GM18870 (cell line): ENCODE results near the gene USP17L18.
"Not testable (repeated sequence)": the region's sequence is repeated elsewhere in the genome, so short reads cannot be mapped to it uniquely, and the experiment has no call there.

Experiments used
- ATAC-seq: cut with Tn5 transposase; IDR thresholded peaks from one replicate; pipeline ENCODE4 v1.9.1; 2021; ENCODE audit warnings: moderate library complexity; ENCODE audit not compliant: unreplicated experiment

The USP17L18 gene, protein sequence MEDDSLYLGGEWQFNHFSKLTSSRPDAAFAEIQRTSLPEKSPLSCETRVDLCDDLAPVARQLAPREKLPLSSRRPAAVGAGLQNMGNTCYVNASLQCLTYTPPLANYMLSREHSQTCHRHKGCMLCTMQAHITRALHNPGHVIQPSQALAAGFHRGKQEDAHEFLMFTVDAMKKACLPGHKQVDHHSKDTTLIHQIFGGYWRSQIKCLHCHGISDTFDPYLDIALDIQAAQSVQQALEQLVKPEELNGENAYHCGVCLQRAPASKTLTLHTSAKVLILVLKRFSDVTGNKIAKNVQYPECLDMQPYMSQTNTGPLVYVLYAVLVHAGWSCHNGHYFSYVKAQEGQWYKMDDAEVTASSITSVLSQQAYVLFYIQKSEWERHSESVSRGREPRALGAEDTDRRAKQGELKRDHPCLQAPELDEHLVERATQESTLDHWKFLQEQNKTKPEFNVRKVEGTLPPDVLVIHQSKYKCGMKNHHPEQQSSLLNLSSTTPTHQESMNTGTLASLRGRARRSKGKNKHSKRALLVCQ

DNA sequence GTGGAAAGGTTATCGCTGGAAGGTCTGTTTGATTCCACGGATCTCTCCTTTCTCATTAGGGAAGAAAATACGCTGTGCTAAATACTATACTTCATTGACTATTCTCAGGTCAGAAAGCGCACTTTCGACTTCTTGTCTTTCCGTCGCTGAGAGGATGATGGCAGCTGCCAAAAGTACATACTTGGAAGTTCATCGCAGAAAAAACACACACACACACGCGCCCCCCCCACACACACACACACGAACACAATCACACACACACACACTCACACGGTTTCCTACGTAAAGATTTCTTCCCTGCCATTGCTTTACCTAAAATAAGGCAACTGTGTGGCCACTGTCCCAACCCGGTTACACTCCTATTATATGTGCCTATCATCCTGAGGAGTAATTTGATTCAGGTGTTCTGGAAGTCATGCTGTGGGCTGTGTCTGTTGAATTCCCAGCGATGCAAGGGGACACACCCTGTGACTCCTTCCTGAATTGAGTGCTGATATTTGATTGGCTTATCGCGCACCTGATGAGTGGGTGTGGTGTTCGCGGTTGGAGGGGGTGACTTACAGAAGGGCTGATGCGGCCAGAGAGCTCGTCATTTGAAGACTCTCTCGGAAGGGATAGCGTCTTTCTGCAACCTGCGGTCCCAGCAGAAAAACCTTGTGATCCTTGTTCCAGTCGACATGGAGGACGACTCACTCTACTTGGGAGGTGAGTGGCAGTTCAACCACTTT is at the start of gene USP17L18:
Gene USP17L18, plus strand, starts transcription at position 678 of the 728 bp plus-strand sequence. Its CDS starts 0 bp downstream, at position 678.
- ATAC-seq, result not testable (repeated sequence)

DNA sequence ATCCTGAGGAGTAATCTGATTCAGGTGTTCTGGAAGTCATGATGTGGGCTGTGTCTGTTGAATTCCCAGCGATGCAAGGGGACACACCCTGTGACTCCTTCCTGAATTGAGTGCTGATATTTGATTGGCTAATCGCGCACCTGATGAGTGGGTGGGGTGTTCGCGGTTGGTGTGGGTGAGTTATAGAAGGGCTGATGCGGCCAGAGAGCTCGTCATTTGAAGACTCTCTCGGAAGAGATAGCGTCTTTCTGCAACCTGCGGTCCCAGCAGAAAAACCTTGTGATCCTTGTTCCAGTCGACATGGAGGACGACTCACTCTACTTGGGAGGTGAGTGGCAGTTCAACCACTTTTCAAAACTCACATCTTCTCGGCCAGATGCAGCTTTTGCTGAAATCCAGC is 38.1 kb upstream of the USP17L18 start, which contains the start of gene USP17L10:
Gene USP17L10, plus strand, starts transcription at position 301 of the 400 bp plus-strand sequence. Its CDS starts 0 bp downstream, at position 301.
- not testable (repeated sequence) for ATAC-seq

DNA sequence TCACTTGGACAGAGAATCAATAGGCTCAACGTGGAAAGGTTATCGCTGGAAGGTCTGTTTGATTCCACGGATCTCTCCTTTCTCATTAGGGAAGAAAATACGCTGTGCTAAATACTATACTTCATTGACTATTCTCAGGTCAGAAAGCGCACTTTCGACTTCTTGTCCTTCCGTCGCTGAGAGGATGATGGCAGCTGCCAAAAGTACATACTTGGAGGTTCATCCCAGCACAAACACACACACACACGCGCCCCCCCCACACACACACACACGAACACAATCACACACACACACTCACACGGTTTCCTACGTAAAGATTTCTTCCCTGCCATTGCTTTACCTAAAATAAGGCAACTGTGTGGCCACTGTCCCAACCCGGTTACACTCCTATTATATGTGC is 33.7 kb upstream of the USP17L18 start:
- not testable (repeated sequence) for ATAC-seq

DNA sequence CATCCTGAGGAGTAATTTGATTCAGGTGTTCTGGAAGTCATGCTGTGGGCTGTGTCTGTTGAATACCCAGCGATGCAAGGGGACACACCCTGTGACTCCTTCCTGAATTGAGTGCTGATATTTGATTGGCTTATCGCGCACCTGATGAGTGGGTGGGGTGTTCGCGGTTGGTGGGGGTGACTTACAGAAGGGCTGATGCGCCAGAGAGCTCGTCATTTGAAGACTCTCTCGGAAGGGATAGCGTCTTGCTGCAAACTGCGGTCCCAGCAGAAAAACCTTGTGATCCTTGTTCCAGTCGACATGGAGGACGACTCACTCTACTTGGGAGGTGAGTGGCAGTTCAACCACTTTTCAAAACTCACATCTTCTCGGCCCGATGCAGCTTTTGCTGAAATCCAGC is 33.3 kb upstream of the USP17L18 start, which contains the start of gene USP17L11:
Gene USP17L11, plus strand, starts transcription at position 301 of the 400 bp plus-strand sequence. Its CDS starts 0 bp downstream, at position 301.
- not testable (repeated sequence) for ATAC-seq

DNA sequence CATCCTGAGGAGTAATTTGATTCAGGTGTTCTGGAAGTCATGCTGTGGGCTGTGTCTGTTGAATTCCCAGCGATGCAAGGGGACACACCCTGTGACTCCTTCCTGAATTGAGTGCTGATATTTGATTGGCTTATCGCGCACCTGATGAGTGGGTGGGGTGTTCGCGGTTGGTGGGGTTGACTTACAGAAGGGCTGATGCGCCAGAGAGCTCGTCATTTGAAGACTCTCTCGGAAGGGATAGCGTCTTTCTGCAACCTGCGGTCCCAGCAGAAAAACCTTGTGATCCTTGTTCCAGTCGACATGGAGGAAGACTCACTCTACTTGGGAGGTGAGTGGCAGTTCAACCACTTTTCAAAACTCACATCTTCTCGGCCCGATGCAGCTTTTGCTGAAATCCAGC is 28.6 kb upstream of the USP17L18 start, which contains the start of gene USP17L12:
Gene USP17L12, plus strand, starts transcription at position 301 of the 400 bp plus-strand sequence. Its CDS starts 0 bp downstream, at position 301.
- not testable (repeated sequence) for ATAC-seq

DNA sequence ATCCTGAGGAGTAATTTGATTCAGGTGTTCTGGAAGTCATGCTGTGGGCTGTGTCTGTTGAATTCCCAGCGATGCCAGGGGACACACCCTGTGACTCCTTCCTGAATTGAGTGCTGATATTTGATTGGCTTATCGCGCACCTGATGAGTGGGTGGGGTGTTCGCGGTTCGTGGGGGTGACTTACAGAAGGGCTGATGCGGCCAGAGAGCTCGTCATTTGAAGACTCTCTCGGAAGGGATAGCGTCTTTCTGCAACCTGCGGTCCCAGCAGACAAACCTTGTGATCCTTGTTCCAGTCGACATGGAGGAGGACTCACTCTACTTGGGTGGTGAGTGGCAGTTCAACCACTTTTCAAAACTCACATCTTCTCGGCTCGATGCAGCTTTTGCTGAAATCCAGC is 23.8 kb upstream of the USP17L18 start, which contains the start of gene USP17L13:
Gene USP17L13, plus strand, starts transcription at position 301 of the 400 bp plus-strand sequence. Its CDS starts 0 bp downstream, at position 301.
- ATAC-seq, result not testable (repeated sequence)

DNA sequence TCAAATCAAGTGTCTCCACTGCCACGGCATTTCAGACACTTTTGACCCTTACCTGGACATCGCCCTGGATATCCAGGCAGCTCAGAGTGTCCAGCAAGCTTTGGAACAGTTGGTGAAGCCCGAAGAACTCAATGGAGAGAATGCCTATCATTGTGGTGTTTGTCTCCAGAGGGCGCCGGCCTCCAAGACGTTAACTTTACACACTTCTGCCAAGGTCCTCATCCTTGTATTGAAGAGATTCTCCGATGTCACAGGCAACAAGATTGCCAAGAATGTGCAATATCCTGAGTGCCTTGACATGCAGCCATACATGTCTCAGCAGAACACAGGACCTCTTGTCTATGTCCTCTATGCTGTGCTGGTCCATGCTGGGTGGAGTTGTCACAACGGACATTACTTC is 18.2 kb upstream of the USP17L18 start:
- not testable (repeated sequence) for ATAC-seq

DNA sequence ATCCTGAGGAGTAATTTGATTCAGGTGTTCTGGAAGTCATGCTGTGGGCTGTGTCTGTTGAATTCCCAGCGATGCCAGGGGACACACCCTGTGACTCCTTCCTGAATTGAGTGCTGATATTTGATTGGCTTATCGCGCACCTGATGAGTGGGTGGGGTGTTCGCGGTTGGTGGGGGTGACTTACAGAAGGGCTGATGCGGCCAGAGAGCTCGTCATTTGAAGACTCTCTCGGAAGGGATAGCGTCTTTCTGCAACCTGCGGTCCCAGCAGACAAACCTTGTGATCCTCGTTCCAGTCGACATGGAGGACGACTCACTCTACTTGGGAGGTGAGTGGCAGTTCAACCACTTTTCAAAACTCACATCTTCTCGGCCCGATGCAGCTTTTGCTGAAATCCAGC is 14.3 kb upstream of the USP17L18 start, which contains the start of gene USP17L15:
Gene USP17L15, plus strand, starts transcription at position 301 of the 400 bp plus-strand sequence. Its CDS starts 0 bp downstream, at position 301.
- ATAC-seq, result not testable (repeated sequence)

DNA sequence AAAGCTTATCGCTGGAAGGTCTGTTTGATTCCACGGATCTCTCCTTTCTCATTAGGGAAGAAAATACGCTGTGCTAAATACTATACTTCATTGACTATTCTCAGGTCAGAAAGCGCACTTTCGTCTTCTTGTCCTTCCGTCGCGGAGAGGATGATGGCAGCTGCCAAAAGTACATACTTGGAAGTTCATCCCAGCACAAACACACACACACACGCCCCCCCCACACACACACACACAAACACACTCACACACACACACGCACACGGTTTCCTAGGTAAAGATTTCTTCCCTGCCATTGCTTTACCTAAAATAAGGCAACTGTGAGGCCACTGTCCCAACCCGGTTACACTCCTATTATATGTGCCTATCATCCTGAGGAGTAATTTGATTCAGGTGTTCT is 10.0 kb upstream of the USP17L18 start:
- not testable (repeated sequence) for ATAC-seq

DNA sequence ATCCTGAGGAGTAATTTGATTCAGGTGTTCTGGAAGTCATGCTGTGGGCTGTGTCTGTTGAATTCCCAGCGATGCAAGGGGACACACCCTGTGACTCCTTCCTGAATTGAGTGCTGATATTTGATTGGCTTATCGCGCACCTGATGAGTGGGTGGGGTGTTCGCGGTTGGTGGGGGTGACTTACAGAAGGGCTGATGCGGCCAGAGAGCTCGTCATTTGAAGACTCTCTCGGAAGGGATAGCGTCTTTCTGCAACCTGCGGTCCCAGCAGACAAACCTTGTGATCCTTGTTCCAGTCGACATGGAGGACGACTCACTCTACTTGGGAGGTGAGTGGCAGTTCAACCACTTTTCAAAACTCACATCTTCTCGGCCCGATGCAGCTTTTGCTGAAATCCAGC is 4.9 kb upstream of the USP17L18 start, which contains the start of gene USP17L17:
Gene USP17L17, plus strand, starts transcription at position 301 of the 400 bp plus-strand sequence. Its CDS starts 0 bp downstream, at position 301.
- not testable (repeated sequence) for ATAC-seq

DNA sequence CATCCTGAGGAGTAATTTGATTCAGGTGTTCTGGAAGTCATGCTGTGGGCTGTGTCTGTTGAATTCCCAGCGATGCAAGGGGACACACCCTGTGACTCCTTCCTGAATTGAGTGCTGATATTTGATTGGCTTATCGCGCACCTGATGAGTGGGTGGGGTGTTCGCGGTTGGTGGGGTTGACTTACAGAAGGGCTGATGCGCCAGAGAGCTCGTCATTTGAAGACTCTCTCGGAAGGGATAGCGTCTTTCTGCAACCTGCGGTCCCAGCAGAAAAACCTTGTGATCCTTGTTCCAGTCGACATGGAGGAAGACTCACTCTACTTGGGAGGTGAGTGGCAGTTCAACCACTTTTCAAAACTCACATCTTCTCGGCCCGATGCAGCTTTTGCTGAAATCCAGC is 4.6 kb downstream of the USP17L18 start, which contains the start of gene USP17L19:
Gene USP17L19, plus strand, starts transcription at position 301 of the 400 bp plus-strand sequence. Its CDS starts 0 bp downstream, at position 301.
- ATAC-seq, result not testable (repeated sequence)

DNA sequence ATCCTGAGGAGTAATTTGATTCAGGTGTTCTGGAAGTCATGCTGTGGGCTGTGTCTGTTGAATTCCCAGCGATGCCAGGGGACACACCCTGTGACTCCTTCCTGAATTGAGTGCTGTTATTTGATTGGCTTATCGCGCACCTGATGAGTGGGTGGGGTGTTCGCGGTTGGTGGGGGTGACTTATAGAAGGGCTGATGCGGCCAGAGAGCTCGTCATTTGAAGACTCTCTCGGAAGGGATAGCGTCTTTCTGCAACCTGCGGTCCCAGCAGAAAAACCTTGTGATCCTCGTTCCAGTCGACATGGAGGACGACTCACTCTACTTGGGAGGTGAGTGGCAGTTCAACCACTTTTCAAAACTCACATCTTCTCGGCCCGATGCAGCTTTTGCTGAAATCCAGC is 9.4 kb downstream of the USP17L18 start, which contains the start of gene USP17L20:
Gene USP17L20, plus strand, starts transcription at position 301 of the 400 bp plus-strand sequence. Its CDS starts 0 bp downstream, at position 301.
- not testable (repeated sequence) for ATAC-seq

DNA sequence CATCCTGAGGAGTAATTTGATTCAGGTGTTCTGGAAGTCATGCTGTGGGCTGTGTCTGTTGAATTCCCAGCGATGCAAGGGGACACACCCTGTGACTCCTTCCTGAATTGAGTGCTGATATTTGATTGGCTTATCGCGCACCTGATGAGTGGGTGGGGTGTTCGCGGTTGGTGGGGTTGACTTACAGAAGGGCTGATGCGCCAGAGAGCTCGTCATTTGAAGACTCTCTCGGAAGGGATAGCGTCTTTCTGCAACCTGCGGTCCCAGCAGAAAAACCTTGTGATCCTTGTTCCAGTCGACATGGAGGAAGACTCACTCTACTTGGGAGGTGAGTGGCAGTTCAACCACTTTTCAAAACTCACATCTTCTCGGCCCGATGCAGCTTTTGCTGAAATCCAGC is 14.1 kb downstream of the USP17L18 start, which contains the start of gene USP17L21:
Gene USP17L21, plus strand, starts transcription at position 301 of the 400 bp plus-strand sequence. Its CDS starts 0 bp downstream, at position 301.
- ATAC-seq, result not testable (repeated sequence)

DNA sequence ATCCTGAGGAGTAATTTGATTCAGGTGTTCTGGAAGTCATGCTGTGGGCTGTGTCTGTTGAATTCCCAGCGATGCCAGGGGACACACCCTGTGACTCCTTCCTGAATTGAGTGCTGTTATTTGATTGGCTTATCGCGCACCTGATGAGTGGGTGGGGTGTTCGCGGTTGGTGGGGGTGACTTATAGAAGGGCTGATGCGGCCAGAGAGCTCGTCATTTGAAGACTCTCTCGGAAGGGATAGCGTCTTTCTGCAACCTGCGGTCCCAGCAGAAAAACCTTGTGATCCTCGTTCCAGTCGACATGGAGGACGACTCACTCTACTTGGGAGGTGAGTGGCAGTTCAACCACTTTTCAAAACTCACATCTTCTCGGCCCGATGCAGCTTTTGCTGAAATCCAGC is 18.9 kb downstream of the USP17L18 start, which contains the start of gene USP17L22:
Gene USP17L22, plus strand, starts transcription at position 301 of the 400 bp plus-strand sequence. Its CDS starts 0 bp downstream, at position 301.
- ATAC-seq, result not testable (repeated sequence)

DNA sequence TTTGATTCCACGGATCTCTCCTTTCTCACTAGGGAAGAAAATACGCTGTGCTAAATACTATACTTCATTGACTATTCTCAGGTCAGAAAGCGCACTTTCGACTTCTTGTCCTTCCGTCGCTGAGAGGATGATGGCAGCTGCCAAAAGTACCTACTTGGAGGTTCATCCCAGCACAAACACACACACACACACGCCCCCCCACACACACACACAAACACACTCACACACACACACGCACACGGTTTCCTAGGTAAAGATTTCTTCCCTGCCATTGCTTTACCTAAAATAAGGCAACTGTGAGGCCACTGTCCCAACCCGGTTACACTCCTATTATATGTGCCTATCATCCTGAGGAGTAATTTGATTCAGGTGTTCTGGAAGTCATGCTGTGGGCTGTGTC is 23.3 kb downstream of the USP17L18 start:
- ATAC-seq, result not testable (repeated sequence)
